ENCODE measurements around the gene RBM11. TPM values are rescaled to one million over a fixed set of nuclear protein-coding genes. Genes with fewer than 3 reads are reported as not detected.

RBM11 gene
- total and polyA plus RNA-seq, 4 donors = 0.08 to 0.19 (median 0.13) TPM; not detected in 1

DNA sequence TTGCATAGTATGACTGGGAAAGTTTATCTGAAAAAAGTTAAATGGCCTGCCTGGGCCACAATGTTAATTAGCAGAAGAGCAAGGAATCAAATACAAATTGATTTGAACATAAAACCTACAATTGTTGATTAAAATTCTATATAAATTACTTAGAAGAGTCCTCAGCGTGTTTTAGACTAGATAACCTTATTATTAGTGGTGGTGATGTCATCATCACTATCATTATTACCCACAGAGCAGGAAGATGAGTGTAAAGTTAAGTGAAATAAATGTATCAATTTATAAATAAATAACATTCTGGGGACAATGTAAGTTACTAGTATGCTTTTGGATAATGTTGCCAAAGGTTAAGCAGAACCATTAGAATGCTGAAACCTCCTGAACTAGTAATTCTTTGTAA is 46.1 kb downstream of the RBM11 start (continued):
- TF ChIP-seq SP1 (IDR thresholded peaks at IDR 0.05) = no peak
- no peak for TF ChIP-seq YY1 (IDR thresholded peaks at IDR 0.05)
- TF ChIP-seq CTCF (IDR thresholded peaks at IDR 0.05; ENCODE audit: low read depth, low read length, missing input control) = no peak
- TF ChIP-seq RAD21 (IDR thresholded peaks at IDR 0.05) = no peak

DNA sequence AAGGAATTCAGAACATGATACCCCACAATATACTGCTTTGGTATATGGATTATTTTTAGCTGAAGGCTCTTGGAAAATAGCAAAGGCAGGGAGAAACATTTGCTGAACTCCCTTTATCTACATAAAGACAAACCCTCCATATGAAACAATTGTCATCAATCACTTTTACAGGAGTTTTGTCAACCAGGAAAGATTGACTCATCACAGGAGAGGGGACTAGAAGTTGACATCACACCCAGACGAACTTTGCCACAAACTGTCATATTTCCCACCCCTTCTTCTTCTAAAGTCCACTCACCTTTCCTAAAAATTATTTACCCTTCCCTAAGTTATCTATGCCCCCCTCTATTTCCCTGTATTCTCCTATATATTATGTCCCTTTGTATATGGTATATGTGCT is 47.9 kb downstream of the RBM11 start:
- TF ChIP-seq RAD21 (IDR thresholded peaks at IDR 0.05) (no peak), TAF1 (conservative IDR thresholded peaks at IDR 0.05) (no peak)
- no peaks in the 10 kb centered on the region for H3K9me3 ChIP-seq (ENCODE audit: control insufficient read depth in 4 of 4, low read length in 3 of 4)
- H3K4me1 ChIP-seq (ENCODE audit: control insufficient read depth in 4 of 4, insufficient read depth in 4 of 4, low read length in 3 of 4) = peaks cover 0 to 5% (median 3%) of the 10 kb centered on the region in 4 donors
- no peak overlapping the region for H3K9ac ChIP-seq (ENCODE audit: low read depth in 1 of 2, low read length in 2 of 2)
- no peak for DNase-seq (ENCODE audit: low spot score)
- H3K4me3 ChIP-seq (ENCODE audit: low read depth in 1 of 3, low read length in 3 of 3) = no peak overlapping the region
- no peak overlapping the region for H3K27ac ChIP-seq (ENCODE audit: low read depth in 1 of 2, low read length in 2 of 2)
- WGBS = 43% methylated on average over 1 of the region's 1 CpG
- no peaks in the 10 kb centered on the region for H3K36me3 ChIP-seq (ENCODE audit: control insufficient read depth in 4 of 4, insufficient read depth in 3 of 4, low read depth in 1 of 4, low read length in 3 of 4)
- no peaks in the 10 kb centered on the region for H3K27me3 ChIP-seq (ENCODE audit: control insufficient read depth in 4 of 4, insufficient read depth in 4 of 4, low read length in 3 of 4)

DNA sequence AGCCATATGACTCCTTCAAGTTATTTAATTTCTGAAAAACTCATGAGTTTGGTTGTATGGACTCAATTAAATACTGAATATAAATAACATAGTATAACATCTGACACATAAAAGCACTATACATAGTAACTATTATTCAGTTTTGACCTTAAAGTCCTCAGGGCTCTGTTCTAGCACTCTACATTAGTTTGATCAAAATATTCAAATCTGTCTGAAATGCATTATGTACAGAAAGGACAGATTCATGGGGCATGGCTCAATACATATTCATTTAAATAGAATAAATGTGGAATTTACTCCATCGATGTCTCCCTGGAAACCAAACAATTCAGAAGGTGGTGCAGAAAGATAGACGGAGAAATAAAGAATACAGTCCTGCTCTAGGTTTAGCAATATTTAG is 49.1 kb downstream of the RBM11 start:
- DNase-seq (ENCODE audit: low spot score) = no peak
- WGBS = 92% methylated on average over 2 of the region's 2 CpGs
- TF ChIP-seq FOXA2 (IDR thresholded peaks at IDR 0.05) (no peak), RXRA (IDR thresholded peaks at IDR 0.05) (no peak), ATF3 (IDR thresholded peaks at IDR 0.05) (no peak), NR2F2 (IDR thresholded peaks at IDR 0.05) (no peak)

GRCh38 chr21:14267076-14267475 is 51.1 kb downstream of the RBM11 start:
- Histone ChIP-seq H3K9ac (ENCODE audit: low read depth in 1 of 2, low read length in 2 of 2) (no peak overlapping the region), H3K27ac (ENCODE audit: low read depth in 1 of 2, low read length in 2 of 2) (no peak overlapping the region), H3K4me1 (ENCODE audit: control insufficient read depth in 4 of 4, insufficient read depth in 4 of 4, low read length in 3 of 4) (no peaks in the 10 kb centered on the region), H3K4me3 (ENCODE audit: low read depth in 1 of 3, low read length in 3 of 3) (no peak overlapping the region), H3K36me3 (ENCODE audit: control insufficient read depth in 4 of 4, insufficient read depth in 3 of 4, low read depth in 1 of 4, low read length in 3 of 4) (no peaks in the 10 kb centered on the region), H3K27me3 (ENCODE audit: control insufficient read depth in 4 of 4, insufficient read depth in 4 of 4, low read length in 3 of 4) (no peaks in the 10 kb centered on the region), H3K9me3 (ENCODE audit: control insufficient read depth in 4 of 4, low read length in 3 of 4) (no peaks in the 10 kb centered on the region)
- no peak for TF ChIP-seq MAX (IDR thresholded peaks at IDR 0.05)
- no peak for TF ChIP-seq ATF3 (IDR thresholded peaks at IDR 0.05)
- no peak for TF ChIP-seq RXRA (IDR thresholded peaks at IDR 0.05)
- no peak for TF ChIP-seq REST (IDR thresholded peaks at IDR 0.05)
- TF ChIP-seq EGR1 (IDR thresholded peaks at IDR 0.05; ENCODE audit: low read depth in 2 of 2) = no peak
- TF ChIP-seq JUND (IDR thresholded peaks at IDR 0.05) = no peak
- no peak for DNase-seq (ENCODE audit: low spot score)

More for the DNA sequence above, 49.1 kb downstream of the RBM11 start:
- Histone ChIP-seq H3K9ac (ENCODE audit: low read depth in 1 of 2, low read length in 2 of 2) (no peak overlapping the region), H3K9me3 (ENCODE audit: control insufficient read depth in 4 of 4, low read length in 3 of 4) (no peaks in the 10 kb centered on the region), H3K4me3 (ENCODE audit: low read depth in 1 of 3, low read length in 3 of 3) (no peak overlapping the region), H3K27ac (ENCODE audit: low read depth in 1 of 2, low read length in 2 of 2) (no peak overlapping the region), H3K36me3 (ENCODE audit: control insufficient read depth in 4 of 4, insufficient read depth in 3 of 4, low read depth in 1 of 4, low read length in 3 of 4) (no peaks in the 10 kb centered on the region), H3K27me3 (ENCODE audit: control insufficient read depth in 4 of 4, insufficient read depth in 4 of 4, low read length in 3 of 4) (no peaks in the 10 kb centered on the region), H3K4me1 (ENCODE audit: control insufficient read depth in 4 of 4, insufficient read depth in 4 of 4, low read length in 3 of 4) (peaks cover 0 to 2% (median under 1%) of the 10 kb centered on the region in 4 donors)

Measured in liver (tissue), 9 donors.